ENCODE data around the gene NRDE2.
A peak's percentile ranks its signal among the peaks of the same experiment; 100 is the strongest.

NRDE2 gene, protein sequence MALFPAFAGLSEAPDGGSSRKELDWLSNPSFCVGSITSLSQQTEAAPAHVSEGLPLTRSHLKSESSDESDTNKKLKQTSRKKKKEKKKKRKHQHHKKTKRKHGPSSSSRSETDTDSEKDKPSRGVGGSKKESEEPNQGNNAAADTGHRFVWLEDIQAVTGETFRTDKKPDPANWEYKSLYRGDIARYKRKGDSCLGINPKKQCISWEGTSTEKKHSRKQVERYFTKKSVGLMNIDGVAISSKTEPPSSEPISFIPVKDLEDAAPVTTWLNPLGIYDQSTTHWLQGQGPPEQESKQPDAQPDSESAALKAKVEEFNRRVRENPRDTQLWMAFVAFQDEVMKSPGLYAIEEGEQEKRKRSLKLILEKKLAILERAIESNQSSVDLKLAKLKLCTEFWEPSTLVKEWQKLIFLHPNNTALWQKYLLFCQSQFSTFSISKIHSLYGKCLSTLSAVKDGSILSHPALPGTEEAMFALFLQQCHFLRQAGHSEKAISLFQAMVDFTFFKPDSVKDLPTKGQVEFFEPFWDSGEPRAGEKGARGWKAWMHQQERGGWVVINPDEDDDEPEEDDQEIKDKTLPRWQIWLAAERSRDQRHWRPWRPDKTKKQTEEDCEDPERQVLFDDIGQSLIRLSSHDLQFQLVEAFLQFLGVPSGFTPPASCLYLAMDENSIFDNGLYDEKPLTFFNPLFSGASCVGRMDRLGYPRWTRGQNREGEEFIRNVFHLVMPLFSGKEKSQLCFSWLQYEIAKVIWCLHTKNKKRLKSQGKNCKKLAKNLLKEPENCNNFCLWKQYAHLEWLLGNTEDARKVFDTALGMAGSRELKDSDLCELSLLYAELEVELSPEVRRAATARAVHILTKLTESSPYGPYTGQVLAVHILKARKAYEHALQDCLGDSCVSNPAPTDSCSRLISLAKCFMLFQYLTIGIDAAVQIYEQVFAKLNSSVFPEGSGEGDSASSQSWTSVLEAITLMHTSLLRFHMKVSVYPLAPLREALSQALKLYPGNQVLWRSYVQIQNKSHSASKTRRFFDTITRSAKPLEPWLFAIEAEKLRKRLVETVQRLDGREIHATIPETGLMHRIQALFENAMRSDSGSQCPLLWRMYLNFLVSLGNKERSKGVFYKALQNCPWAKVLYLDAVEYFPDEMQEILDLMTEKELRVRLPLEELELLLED

DNA sequence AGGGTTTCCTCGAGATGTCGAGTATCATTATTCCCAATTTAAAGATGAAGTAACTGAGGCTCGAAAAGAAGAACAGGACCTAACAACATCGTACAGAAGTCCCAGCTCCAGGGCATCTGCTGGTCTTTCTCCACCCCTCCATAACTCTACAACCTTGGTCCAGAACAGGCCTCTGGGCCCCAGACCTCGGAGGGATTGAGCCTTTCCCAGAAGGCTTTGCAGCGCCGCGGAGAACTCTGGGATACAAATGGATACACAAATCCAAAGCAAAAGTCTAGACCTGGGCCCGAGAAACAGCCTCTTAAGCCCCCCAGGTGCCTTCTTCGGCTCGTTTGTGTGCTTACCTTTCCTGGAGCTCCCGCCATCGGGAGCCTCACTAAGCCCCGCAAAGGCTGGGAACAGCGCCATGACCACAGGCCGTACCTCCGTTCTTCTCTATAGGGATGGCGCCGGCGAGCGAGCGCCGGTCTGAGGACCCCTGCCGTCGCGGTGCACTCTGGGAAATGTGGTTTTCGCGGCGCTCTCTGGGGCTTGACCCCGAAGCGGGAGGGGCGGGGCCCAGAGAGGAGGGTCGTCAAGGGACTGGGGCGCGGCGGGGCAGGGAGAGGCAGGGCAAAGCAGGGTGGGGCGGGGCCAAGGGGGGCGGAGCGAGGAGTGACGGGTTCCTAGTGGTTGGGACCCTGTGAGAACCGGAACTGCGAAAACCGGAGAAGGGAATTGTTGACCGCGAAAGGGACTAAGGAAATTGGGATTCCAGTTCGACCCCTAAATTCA lies at the start of gene NRDE2:
TSS of gene NRDE2 (minus strand) at position 445 of the 774 bp plus-strand sequence. CDS start at position 408, 37 bp downstream.
- DNase-seq (ENCODE audit: low spot score), result peak; percentile 97

DNA sequence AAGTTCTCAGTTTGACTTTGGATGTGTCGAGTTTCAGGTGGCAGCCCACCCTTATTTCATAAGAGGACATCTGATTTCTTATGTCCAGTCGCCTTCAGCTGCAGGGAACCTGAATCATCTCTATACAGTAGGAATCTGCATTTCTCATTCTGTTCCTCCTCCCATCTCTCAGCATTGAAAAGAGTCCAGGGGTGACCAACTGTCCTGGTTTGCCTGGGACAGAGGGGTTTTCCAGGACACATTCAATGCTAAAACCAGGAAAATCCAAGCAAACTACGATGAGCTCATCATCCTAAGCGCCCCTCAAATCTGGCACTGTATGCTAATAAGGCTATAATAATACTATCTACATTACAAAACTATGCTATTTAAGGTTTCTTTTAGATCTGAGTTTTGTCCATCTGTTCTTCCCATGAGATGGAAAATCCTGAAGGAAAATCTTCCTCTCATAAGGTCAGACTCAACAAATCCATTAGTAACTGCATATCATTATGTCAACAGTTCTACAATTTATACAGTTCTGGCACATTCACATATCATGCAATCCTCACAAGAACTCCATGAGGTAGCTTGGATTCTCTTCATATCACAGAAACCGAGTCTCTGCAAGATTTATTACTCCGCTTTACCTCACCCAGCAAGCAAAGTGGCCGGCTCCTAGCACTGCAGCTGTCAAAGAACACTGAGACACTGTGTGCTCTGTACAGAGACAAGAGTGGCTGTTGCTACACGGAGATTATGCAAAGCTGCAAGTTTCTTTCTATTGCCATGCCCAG lies 49.5 kb upstream of the NRDE2 start:
- no peak for DNase-seq (ENCODE audit: low spot score)

DNA sequence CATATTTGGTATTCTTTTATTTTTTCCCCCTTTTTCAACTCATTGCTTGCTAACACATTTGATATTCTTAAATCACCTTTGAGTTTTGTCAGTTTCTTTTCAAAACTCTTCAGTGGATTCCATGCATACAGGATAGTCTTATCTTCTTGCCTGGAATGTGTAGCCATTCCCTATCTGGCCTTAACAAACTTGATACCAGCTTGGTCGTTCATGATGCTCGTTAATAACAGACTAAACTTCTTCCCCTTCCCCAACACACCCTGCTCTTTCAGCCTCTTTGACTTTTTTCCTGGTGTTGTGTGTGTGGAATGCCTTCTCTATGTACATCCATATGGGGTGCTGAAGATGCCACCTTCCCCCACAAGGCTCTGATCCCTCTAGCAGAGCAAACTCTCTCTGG lies 47.4 kb upstream of the NRDE2 start:
- DNase-seq (ENCODE audit: low spot score), result no peak

DNA sequence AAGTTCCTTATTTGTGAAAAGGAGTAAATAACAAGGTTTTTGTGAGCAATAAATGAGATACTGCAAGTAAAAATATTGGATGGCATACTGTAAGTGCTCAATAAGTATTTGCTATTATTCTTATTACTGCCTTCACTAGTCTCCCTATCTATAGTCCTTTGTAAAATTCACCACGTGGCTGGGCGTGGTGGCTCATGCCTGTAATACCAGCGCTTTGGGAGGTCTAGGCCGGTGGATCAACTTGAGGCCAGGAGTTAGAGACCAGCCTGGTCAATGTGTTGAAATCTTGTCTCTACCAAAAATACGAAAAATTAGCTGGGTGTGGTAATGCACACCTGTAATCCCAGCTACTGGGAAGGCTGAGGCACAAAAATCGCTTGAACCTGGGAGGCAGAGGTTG lies 46.5 kb upstream of the NRDE2 start:
- no peak for DNase-seq (ENCODE audit: low spot score)

DNA sequence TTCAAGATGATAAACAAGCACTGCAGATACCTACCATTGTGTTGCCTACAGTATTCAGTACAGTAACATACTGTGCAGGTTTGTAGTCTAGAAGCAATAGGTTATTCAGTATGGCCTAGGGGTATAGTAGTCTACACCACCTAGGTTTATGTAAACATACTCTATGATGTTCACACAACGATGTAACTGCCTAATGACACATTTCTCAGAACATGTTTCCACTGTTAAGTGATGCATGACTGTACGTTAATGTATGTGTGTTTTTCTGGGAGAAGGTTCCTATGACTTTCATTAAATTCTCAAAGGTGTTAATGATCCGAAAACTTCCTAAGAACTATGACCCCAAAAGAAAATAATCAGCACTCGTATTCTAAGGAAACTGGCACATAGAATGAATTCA lies 44.2 kb upstream of the NRDE2 start:
- DNase-seq (ENCODE audit: low spot score), result no peak

DNA sequence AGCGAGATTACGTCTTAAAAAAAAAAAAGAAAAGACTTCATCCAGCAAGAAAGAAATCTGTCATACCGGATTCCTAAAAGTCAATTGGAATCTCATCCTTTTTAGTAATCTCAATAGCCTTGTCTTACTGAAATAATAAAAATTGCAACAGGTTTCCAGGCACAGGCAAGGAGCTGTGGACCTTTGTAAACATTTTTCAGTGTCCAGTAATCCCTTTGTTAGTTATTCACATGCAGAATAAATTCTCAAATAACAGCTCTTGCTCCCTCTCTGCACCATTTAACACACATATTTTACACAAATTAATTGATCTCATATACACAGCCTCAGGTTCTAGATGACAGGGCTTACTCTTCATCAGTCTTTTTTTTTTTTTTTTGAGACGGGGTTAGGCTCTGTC lies 43.1 kb upstream of the NRDE2 start:
- DNase-seq (ENCODE audit: low spot score), result no peak

DNA sequence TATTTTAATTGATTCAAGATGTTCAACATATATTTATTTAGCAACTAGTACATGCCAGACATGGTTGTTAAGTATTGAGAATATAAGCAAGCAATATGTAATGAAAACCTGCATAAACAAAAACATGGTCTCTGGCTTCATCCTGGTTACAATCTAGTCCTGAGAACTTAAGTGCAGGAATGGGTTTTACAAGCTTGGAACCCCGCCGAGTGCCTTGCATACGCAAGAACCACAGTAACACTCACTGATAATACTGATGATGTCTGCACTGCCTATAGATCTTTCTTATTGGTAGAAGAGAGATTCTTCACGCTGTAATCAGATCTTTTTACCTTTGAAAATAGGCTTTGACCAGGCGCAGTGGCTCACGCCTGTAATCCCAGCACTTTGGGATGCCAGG lies 42.1 kb upstream of the NRDE2 start:
- DNase-seq (ENCODE audit: low spot score), result no peak

DNA sequence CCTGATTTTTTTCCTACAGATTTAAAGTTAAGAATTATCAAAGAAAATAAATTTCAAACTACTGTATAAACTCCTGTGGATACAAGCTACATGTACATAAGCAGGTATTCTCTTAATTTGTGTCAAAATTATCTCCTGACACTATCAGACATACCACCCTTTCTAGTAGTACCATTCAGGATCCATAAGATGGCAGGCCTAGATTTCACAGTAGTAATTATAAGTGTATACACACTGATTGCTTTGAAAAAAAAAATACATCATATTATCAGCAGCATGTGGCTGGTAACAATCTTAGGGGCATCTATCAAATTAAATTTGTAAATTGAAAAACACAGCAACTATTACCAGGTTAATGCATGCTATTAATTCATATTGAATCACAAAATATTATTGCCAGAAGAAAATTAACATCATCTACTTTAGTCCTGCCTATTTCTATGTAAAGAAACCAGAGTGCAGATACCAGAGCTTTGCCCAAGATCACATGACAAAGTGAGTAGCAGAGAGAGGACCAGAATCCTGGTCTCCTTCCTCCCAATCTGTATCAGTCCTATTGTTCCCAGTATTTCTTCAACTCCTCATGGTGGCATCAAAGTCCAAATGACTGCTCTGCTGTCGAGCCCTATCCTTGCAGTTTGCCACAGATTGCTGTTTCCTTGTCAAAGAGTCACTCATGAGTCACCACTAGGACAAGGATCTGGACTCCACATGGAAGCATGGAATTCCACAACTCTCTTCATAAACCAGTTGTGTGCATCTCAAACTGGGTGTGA lies 37.4 kb upstream of the NRDE2 start:
- DNase-seq (ENCODE audit: low spot score), result peak; percentile 64

DNA sequence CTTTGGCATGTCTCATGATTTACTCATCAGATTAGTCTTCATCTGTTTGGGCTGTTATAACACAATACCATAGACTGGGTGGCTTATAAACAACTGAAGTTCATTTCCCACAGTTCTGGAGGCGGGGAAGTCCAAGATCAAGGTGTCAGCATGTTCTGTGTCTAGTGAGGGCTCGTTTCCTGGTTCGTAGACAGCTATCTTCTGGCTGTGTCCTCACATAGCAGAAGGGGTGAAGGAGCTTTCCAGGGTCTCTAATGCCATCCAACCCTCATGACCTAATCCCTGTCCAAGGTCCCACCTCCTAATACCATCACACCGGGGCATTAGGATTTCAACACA lies 30.8 kb upstream of the NRDE2 start:
- no peak for DNase-seq (ENCODE audit: low spot score)

DNA sequence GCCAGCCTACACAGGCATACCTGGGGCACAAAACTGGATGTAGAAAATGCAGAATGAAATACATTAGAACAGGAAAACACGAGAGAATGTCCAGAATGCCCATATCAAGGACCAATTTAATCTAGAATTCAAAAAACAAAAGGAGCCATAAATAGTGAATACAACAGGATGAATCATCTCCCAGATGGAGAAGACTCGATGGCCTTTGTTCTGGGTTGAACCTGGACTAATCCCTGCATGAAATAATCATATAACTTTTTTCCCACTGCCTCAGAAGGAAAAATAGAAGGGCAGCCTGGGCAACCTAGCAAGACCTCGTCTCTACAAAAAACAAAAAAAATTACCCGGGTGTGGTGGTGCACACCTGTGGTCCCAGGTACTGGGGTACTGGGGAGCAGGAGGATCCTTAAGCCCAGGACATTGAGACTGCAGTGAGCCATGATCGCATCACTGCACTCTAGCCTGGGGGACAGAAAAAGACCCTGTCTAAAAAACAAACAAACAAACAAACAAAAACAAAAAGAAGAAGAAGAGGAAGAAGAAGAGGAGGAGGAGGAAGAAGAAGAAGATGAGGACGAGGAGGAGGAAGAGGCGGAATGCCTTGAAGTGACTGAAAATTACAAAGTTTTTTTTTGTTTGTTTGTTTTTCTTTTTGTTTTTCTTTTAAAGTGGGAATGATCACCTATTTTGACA lies 30.3 kb upstream of the NRDE2 start:
- DNase-seq (ENCODE audit: low spot score), result no peak

DNA sequence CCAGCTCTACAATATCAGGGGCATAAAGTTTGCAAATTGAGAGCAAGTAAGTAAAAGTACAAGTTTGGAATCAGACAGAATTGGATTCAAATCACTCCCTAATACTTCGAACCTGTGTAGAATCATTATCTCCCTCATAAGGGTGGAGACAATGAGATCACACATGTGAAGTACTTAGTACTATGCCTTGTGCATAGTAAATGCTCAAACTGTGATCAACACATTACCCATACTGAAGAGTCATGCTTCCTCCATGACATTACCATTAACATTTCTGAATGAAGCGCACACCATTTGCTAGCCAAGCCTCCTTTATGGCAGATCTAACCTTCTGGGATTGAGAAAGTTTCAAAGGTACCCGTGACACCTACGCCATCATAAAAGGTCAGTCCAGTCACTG lies 26.6 kb upstream of the NRDE2 start:
- no peak for DNase-seq (ENCODE audit: low spot score)

DNA sequence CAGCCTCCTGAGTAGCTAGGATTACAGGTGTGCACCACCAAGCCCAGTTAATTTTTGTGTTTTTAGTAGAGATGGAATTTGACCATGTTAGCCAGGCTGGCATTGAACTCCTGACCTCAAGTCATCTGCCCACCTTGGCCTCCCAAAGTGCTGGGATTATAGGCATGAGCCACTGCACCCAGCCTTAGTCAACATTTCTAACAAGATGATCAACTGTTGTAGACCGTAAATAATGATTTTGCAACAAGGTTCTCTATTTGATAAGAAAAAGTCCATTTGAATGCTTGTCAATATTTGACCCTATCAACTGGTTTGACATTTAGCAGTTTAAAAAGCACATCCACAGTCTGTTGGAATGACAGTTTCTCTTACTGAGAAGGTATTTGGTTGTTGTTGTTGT lies 25.2 kb upstream of the NRDE2 start:
- DNase-seq (ENCODE audit: low spot score), result no peak

DNA sequence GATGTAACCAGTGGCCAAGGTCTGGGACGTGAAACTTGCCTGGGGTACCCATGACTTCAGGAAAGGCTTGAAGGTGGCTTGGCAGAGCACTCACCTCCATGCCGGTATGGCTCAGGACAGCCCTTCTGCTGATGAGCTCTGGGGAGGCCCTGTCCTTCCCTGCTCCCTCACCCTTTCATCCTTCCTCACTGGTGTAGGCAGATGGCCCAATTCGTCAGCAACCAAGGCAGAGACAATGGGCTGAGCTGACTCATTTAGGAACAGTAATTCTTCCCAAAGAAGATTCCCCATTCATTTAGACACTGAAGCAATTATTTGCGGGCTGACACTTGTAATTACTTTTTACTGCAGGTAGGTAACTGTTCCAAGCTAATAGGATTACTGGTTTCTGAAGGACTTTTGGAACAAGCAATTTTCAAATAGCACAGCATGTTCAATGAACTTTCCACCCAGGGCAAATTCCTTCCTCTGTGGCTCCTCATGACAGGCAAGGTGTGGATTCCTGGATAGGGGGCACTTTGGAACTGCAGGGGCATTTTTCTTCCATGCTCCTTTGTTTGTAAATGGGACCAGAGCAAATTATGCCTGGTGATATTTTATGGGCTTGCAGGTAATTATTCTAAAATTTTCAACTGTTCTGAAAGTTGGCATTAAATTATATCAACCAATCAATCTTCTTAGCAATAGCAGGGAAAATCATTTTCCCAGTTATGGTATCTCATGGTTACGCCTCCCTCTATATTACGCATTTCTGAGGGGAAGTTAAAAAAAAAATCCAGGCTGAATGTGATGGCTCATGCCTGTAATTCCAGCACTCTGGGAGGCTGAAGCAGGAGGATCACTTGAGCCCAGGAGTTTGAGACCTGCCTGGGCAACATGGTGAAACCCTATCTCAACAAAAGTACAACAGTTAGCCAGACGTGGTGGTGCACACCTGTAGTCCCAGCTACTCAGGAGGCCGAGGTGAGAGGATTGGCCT lies 24.1 kb upstream of the NRDE2 start:
- no peak for DNase-seq (ENCODE audit: low spot score)

DNA sequence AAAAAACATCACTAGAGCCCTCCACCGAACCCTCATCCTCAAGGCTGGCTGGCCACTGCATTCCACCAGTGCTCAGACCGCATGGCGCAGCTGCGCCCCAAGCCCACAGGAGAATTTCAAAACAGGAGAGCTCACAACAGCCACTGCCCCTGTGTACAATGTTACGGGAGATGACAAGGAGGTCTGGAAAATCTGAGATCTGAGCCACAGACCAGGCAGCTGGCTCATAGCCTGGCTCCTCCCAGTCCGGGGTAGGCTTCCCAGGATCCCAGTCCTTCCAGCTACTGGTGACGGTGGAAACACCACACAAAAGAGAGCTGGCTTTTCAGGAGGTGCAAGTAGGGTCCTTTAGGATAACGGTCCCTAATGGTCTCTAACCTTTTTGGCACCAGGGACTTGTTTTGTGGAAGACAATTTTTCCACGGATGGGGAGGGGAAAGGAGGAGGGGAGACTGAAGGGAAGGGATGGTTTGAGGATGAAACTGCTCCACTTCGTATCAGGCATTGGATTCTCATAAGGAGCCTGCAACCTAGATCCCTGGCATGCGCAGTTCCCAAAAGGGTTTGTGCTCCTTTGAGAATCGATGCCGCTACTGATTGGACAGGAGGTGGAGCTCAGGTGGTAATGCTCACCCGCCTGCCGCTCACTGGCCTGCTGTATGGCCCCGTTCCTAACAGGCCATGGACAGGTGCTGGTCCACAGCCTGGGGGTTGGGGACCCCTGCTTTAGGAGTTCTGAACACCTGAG lies 23.0 kb upstream of the NRDE2 start:
- DNase-seq (ENCODE audit: low spot score), result peak; percentile 21

DNA sequence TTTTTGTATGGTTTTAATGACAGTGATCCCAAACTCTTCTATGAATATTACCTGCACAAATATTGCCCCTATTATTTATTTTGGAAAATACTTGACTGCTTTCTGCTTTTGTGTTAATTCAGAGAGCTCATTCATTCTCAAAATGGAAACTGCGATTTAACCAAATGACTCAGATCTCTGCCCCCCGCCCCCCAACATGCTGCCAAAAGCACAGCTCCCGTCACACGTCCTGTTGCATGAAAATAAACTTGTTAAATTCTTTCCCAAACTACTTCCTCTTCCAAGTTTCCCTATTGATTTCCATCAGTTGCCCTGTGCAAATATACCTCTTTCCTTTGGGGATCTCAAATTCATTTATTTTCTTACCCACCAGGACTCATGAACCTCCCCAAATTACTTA lies 18.0 kb upstream of the NRDE2 start:
- DNase-seq (ENCODE audit: low spot score), result no peak

DNA sequence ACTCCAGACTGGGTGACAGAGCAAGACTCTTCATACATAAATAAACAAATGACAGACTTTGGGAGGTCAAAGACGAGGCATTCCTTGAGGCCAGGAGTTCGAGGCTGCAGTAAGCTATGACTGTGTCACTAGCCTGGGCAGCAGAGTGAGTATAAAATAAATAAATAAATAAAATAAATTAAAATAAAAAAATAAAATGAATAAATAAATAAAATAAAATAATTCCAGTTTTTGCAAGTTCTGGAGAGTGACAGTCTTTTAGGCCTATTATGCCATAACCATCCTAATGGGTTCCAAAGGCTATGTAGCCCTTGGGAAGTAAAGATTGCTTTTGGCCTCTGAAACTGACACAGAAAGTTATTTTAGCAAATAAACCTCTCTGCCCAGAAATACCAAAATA lies 16.5 kb upstream of the NRDE2 start:
- no peak for DNase-seq (ENCODE audit: low spot score)

DNA sequence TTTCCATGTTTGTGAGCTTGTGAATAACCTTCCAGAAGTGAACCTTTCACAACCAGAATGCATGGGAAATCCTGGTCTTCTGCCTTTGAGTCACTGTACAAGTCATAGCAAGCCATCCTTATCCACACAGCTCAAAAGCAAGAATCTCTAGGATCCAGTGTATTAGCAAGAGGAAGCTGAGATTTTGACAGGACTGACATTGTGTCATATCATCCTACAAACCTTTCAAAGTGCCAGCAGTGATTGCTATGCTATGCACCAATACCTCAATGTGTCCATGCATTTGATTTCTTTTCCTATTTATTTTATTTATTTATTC lies 13.5 kb upstream of the NRDE2 start:
- DNase-seq (ENCODE audit: low spot score), result no peak

All from AG08395 (cell line).